Measurements from ENCODE around the gene S100A14. TPM values are rescaled to one million over a fixed set of nuclear protein-coding genes. Genes with fewer than 3 reads are reported as not detected.

S100A14 gene
- total and polyA plus RNA-seq, 9 of the 15 experiments (the other 6 are each of a cell fraction or from before 2014, with no cell fraction given) = 0.10 to 0.64 (median 0.24) TPM; not detected in 3

GRCh38 chr1:153566414-153567371 is 49.4 kb downstream of the S100A14 start (continued):
- no peak for TF ChIP-seq ELK1 (CRISPR knock-in tag; IDR thresholded peaks at IDR 0.05)
- peak; percentile 59 for TF ChIP-seq TAF1 (IDR thresholded peaks at IDR 0.05; ENCODE audit: control insufficient read depth, extremely low read depth, insufficient read depth, low read length, severe bottlenecking)
- no peak; the same call in 1 of the 2 replicates for TF ChIP-seq PTRF (tag; IDR thresholded peaks at IDR 0.05)
- no peak for TF ChIP-seq ZBTB12 (CRISPR knock-in tag; IDR thresholded peaks at IDR 0.05)
- TF ChIP-seq SMARCE1 (IDR thresholded peaks at IDR 0.05) = peak; percentile 99
- peak; percentile 33; the same call in 1 of the 2 replicates for TF ChIP-seq TAL1 (IDR thresholded peaks at IDR 0.05)
- TF ChIP-seq ZNF280A (IDR thresholded peaks at IDR 0.05; ENCODE audit: low read depth, partially characterized antibody) = no peak
- TF ChIP-seq RAD21 (CRISPR knock-in tag; conservative IDR thresholded peaks at IDR 0.05 in 1 of 2, IDR thresholded peaks at IDR 0.05 in 1 of 2) = no peak
- peak; percentile 50 for TF ChIP-seq REST (IDR thresholded peaks at IDR 0.05; ENCODE audit: borderline replicate concordance)
- TF ChIP-seq REST (CRISPR knock-in tag; IDR thresholded peaks at IDR 0.05; ENCODE audit: low read depth) = no peak
- peak; percentile 41; the same call in 1 of the 2 replicates for TF ChIP-seq RUNX1 (IDR thresholded peaks at IDR 0.05; ENCODE audit: low read depth)

Measured in K562 (cell line).